IMR-90 (cell line): Measurements from ENCODE around the gene TM4SF5. TPM values are rescaled to one million over a fixed set of nuclear protein-coding genes. Genes with fewer than 3 reads are reported as not detected.

ENCODE experiments used
- ATAC-seq: fragments of 200-7000 bp; cut with Tn5 transposase; 2 replicates; pipeline ENCODE4 v1.9.1; 2020; ENCODE audit warnings: low read depth, mild to moderate bottlenecking, moderate library complexity
- BruUV-seq: library from RNA; stranded (reverse); fragments of 400-500 nt; replicated peaks from 2 replicates; lab custom pipeline; 2021; lab: Mats Ljungman, UMichigan
- CTCF ChIA-PET: fragments of 300-600 bp; formaldehyde crosslinking; extraction: SDS; loops from one replicate; lab custom pipeline; 2021; ENCODE audit warnings: antibody characterized with exemption; lab: Yijun Ruan, JAX
- POLR2A ChIA-PET: fragments of 300-600 bp; sonication (Branson Sonifier 250); formaldehyde crosslinking; loops from one replicate; lab custom pipeline; 2022; ENCODE audit warnings: antibody characterized with exemption; ENCODE audit not compliant: unreplicated experiment; lab: Charles Lee
- DNase-seq: peaks from one replicate; pipeline ENCODE4 v3.0.0; 2013
- H2AFZ ChIP-seq: replicated peaks from 2 replicates; pipeline ENCODE3; 2013; ENCODE audit warnings: low read length, mild to moderate bottlenecking; ENCODE audit not compliant: poor library complexity
- H2AK5ac ChIP-seq: 2 replicates; pipeline ENCODE4 v1.6.1; 2013; ENCODE audit warnings: low read depth, low read length, inconsistent platforms
- H2AK9ac ChIP-seq: replicated peaks from 2 replicates; pipeline ENCODE3; 2013; ENCODE audit warnings: mild to moderate bottlenecking, low read depth, low read length, moderate library complexity; ENCODE audit not compliant: poor library complexity
- H2BK120ac ChIP-seq: 2 replicates; pipeline ENCODE4 v1.6.1; 2013; ENCODE audit warnings: low read depth, low read length, inconsistent platforms
- H2BK15ac ChIP-seq: 3 replicates; pipeline ENCODE4 v1.6.1; 2013; ENCODE audit warnings: low read depth, low read length, inconsistent platforms
- H2BK20ac ChIP-seq: 2 replicates; pipeline ENCODE4 v1.6.1; 2013; ENCODE audit warnings: low read depth, mild to moderate bottlenecking, inconsistent platforms, low read length, moderate library complexity
- H2BK5ac ChIP-seq: 2 replicates; pipeline ENCODE4 v1.6.1; 2013; ENCODE audit warnings: mild to moderate bottlenecking, low read depth, low read length, inconsistent platforms; ENCODE audit not compliant: poor library complexity, severe bottlenecking
- H3K14ac ChIP-seq: replicated peaks from 2 replicates; pipeline ENCODE4 v1.6.1; 2013; ENCODE audit warnings: low read depth, low read length, inconsistent platforms
- H3K18ac ChIP-seq: 2 replicates; pipeline ENCODE4 v1.6.1; 2013; ENCODE audit warnings: low read depth, low read length, control low read depth
- H3K23ac ChIP-seq: 2 replicates; pipeline ENCODE4 v1.6.1; 2013; ENCODE audit warnings: low read depth, low read length, inconsistent platforms
- H3K27ac ChIP-seq: 2 replicates; pipeline ENCODE4 v1.5.1; 2013; ENCODE audit warnings: mild to moderate bottlenecking, control low read depth, low read length; ENCODE audit not compliant: insufficient read depth
- H3K27me3 ChIP-seq: 2 replicates; pipeline ENCODE4 v1.6.1; 2013; ENCODE audit warnings: low read length; ENCODE audit not compliant: control insufficient read depth, insufficient read depth
- H3K36me3 ChIP-seq: 2 replicates; pipeline ENCODE4 v1.6.1; 2013; ENCODE audit warnings: low read length, mixed read lengths; ENCODE audit not compliant: control insufficient read depth, insufficient read depth
- H3K4ac ChIP-seq: 2 replicates; pipeline ENCODE4 v1.6.1; 2013; ENCODE audit warnings: low read depth, low read length, inconsistent platforms
- H3K4me1 ChIP-seq: 2 replicates; pipeline ENCODE4 v1.6.1; 2013; ENCODE audit warnings: low read length, mixed read lengths; ENCODE audit not compliant: control insufficient read depth, insufficient read depth
- H3K4me2 ChIP-seq: 2 replicates; pipeline ENCODE4 v1.6.1; 2013; ENCODE audit warnings: low read depth, mild to moderate bottlenecking, control low read depth, low read length, moderate library complexity
- H3K4me3 ChIP-seq: 2 replicates; pipeline ENCODE4 v1.5.1; 2013; ENCODE audit warnings: low read depth, mild to moderate bottlenecking, control low read depth, low read length, moderate library complexity; ENCODE audit not compliant: insufficient read depth
- H3K56ac ChIP-seq: 2 replicates; pipeline ENCODE4 v1.6.1; 2013; ENCODE audit warnings: low read length, inconsistent platforms; ENCODE audit not compliant: insufficient read depth; ENCODE audit errors: extremely low read depth
- H3K79me1 ChIP-seq, 2 experiments: 2 replicates each; pipeline ENCODE4 v1.6.1; 2013; ENCODE audit warnings: low read length in 2 of 2, inconsistent platforms in 1 of 2, low read depth in 1 of 2
- H3K9ac ChIP-seq: 2 replicates; pipeline ENCODE4 v1.6.1; 2013; ENCODE audit warnings: low read depth, low read length, control low read depth
- H3K9me1 ChIP-seq: 2 replicates; pipeline ENCODE4 v1.6.1; 2013; ENCODE audit warnings: low read length, inconsistent platforms; ENCODE audit not compliant: insufficient read depth
- H3K9me3 ChIP-seq: 2 replicates; pipeline ENCODE4 v1.6.1; 2013; ENCODE audit warnings: low read length; ENCODE audit not compliant: control insufficient read depth, insufficient read depth
- H4K20me1 ChIP-seq: 2 replicates; pipeline ENCODE4 v1.6.1; 2013; ENCODE audit warnings: low read length, inconsistent platforms; ENCODE audit not compliant: insufficient read depth
- H4K5ac ChIP-seq: 2 replicates; pipeline ENCODE4 v1.6.1; 2013; ENCODE audit warnings: mild to moderate bottlenecking, low read depth, low read length, control low read depth
- H4K8ac ChIP-seq, 2 experiments: 2 replicates each; pipeline ENCODE4 v1.6.1; 2013; ENCODE audit warnings: low read depth in 2 of 2, low read length in 2 of 2, control low read depth in 1 of 2, inconsistent platforms in 1 of 2
- H4K91ac ChIP-seq: 2 replicates; pipeline ENCODE4 v1.6.1; 2013; ENCODE audit warnings: low read depth, low read length, inconsistent platforms; ENCODE audit not compliant: insufficient read depth
- BHLHE40 ChIP-seq: fragments of 150-350 bp; IDR thresholded peaks from 2 replicates; pipeline ENCODE4 v1.6.1; 2016; ENCODE audit warnings: mild to moderate bottlenecking, low read depth, low read length
- CEBPB ChIP-seq: IDR thresholded peaks from 2 replicates; pipeline ENCODE4 v1.6.1; 2012; ENCODE audit warnings: low read depth, low read length, improper control_type of control experiment
- CHD1 ChIP-seq: IDR thresholded peaks from 2 replicates; pipeline ENCODE4 v1.6.1; 2012; ENCODE audit warnings: low read depth, low read length, improper control_type of control experiment
- ELK1 ChIP-seq: fragments of 150-350 bp; IDR thresholded peaks from 2 replicates; pipeline ENCODE4 v1.6.1; 2016; ENCODE audit warnings: low read depth, mild to moderate bottlenecking, low read length, moderate library complexity, borderline replicate concordance
- FOS ChIP-seq: fragments of 150-350 bp; IDR thresholded peaks from 2 replicates; pipeline ENCODE4 v1.6.1; 2016; ENCODE audit warnings: low read depth, low read length
- MAFK ChIP-seq: IDR thresholded peaks from 2 replicates; pipeline ENCODE4 v1.6.1; 2012; ENCODE audit warnings: low read depth, low read length, improper control_type of control experiment
- POLR2A ChIP-seq: IDR thresholded peaks from 2 replicates; pipeline ENCODE4 v1.6.1; 2012; ENCODE audit warnings: mild to moderate bottlenecking, low read depth, low read length
- RAD21 ChIP-seq: IDR thresholded peaks from 2 replicates; pipeline ENCODE4 v1.6.1; 2012; ENCODE audit warnings: low read length, improper control_type of control experiment
- RCOR1 ChIP-seq: IDR thresholded peaks from 2 replicates; pipeline ENCODE4 v1.6.1; 2012; ENCODE audit warnings: mild to moderate bottlenecking, low read length, improper control_type of control experiment; ENCODE audit not compliant: insufficient replicate concordance
- RFX5 ChIP-seq: IDR thresholded peaks from 2 replicates; pipeline ENCODE4 v1.8.0; 2012; ENCODE audit warnings: low read depth, mild to moderate bottlenecking, low read length, moderate library complexity
- SMC3 ChIP-seq: fragments of 150-350 bp; IDR thresholded peaks from 2 replicates; pipeline ENCODE4 v1.6.1; 2016; ENCODE audit warnings: low read depth, mild to moderate bottlenecking, antibody characterized with exemption, low read length, moderate library complexity
- WGBS, 2 experiments: methylation state at CpG; one replicate each; pipeline versions ENCODE4 v1.1.5 to v1.1.7; 2013; ENCODE audit warnings: missing lambda C conversion rate in 2 of 2; ENCODE audit not compliant: insufficient read length in 1 of 2; ENCODE audit errors: extremely low coverage in 2 of 2; 5-methylcytosine and 5-hydroxymethylcytosine counted together
- dilution Hi-C: fragments of 300-500 bp; cut with HindIII; formaldehyde crosslinking; loops from one replicate; pipeline ENCODE4 v1.14.3; 2018; ENCODE audit warnings: low sequenced_read_pairs; ENCODE audit not compliant: unreplicated experiment
- in situ Hi-C: fragments of 300-500 bp; cut with MboI; formaldehyde crosslinking; loops from 3 replicates; pipeline ENCODE4 v1.14.3; 2019; ENCODE audit warnings: low sequenced_read_pairs, inconsistent platforms, mixed read lengths
- intact Hi-C: fragments of 100-400 bp; cut with micrococcal nuclease; formaldehyde crosslinking; loops from 2 replicates; pipeline ENCODE4 v1.10.0; 2022
- polyA plus RNA-seq, 3 experiments: library from polyadenylated mRNA; depleted of rRNA; stranded (reverse); fragments of >200 nt; gene quantifications; 2 replicates each; pipeline ENCODE4 v1.2.3, GENCODE V29; 2012; ENCODE audit warnings: low replicate concordance in 1 of 3
- total RNA-seq: library from RNA; depleted of rRNA; stranded (reverse); fragments of >200 nt; gene quantifications from 2 replicates; pipeline ENCODE4 v1.2.3, GENCODE V29; 2012

TM4SF5 gene
- total and polyA plus RNA-seq, 2 of the 4 experiments (the other 2 are of a cell fraction), result not detected

GRCh38 chr17:4728124-4728523 is 43.6 kb upstream of the TM4SF5 start:
- ChIA-PET CTCF (no interaction called here), POLR2A (no interaction called here)
- Histone ChIP-seq H3K4me1 (no peaks in the 10 kb centered on the region), H2BK120ac (no peak overlapping the region), H3K27ac (no peak overlapping the region), H3K23ac (no peak overlapping the region), H3K36me3 (no peaks in the 10 kb centered on the region; the same call in 1 of the 2 replicates), H3K4me3 (no peak overlapping the region), H2BK5ac (no peak overlapping the region), H3K79me1 (peaks cover 0 to 8% of the 10 kb centered on the region in 2 experiments; a peak in 1 of 4 replicates), H3K27me3 (peaks cover 8% of the 10 kb centered on the region), H3K4me2 (no peak overlapping the region), H4K8ac (no peak overlapping the region), H4K5ac (no peak overlapping the region), H3K18ac (no peak overlapping the region), H2AFZ (no peak overlapping the region), H4K20me1 (no peaks in the 10 kb centered on the region), H3K4ac (no peak overlapping the region), H2AK5ac (no peak overlapping the region), H2AK9ac (no peak overlapping the region), H3K14ac (no peak overlapping the region), H2BK15ac (no peak overlapping the region), H3K56ac (no peak overlapping the region), H2BK20ac (no peak overlapping the region), H3K9ac (no peak overlapping the region), H3K9me1 (no peaks in the 10 kb centered on the region), H3K9me3 (no peaks in the 10 kb centered on the region), H4K91ac (no peak overlapping the region)
- ATAC-seq, result no peak
- dilution Hi-C loops (no loop called here), intact Hi-C loops (no loop called here), in situ Hi-C loops (no loop called here)
- BruUV-seq, result no TSS peak
- no peak for TF ChIP-seq ELK1
- TF ChIP-seq CEBPB, result no peak
- TF ChIP-seq SMC3, result no peak
- no peak for TF ChIP-seq BHLHE40
- no peak for TF ChIP-seq CHD1
- TF ChIP-seq RCOR1, result no peak
- TF ChIP-seq MAFK, result no peak
- TF ChIP-seq POLR2A, result no peak
- TF ChIP-seq RAD21, result no peak
- no peak for TF ChIP-seq FOS
- TF ChIP-seq RFX5, result no peak
- DNase-seq, result no peak
- WGBS, 2 experiments, result no CpG with 5 or more reads among the region's 3 CpGs
